Immature natural killer cell (primary cell): ENCODE results near the gene LAMA3. TPM values are rescaled to one million over a fixed set of nuclear protein-coding genes. Genes with fewer than 3 reads are reported as not detected.

Experiments used
- DNase-seq, 3 donors: peaks; one replicate each; pipeline ENCODE4 v3.0.0; 2022; ENCODE audit warnings: mixed read lengths in 1 of 3
- H3K27ac Mint-ChIP-seq, 6 donors: one replicate each; pipeline ENCODE4 v1.8.0; 2020; ENCODE audit warnings: mixed read lengths in 6 of 6, mild to moderate bottlenecking in 5 of 6, inconsistent platforms in 4 of 6, moderate library complexity in 3 of 6
- H3K27me3 Mint-ChIP-seq, 3 donors: one replicate each; pipeline ENCODE4 v1.8.0; 2020 to 2021; ENCODE audit warnings: low read depth in 3 of 3, mild to moderate bottlenecking in 3 of 3, mixed read lengths in 3 of 3, moderate library complexity in 3 of 3, inconsistent platforms in 1 of 3
- H3K36me3 Mint-ChIP-seq, 3 donors: one replicate each; pipeline ENCODE4 v1.8.0; 2020; ENCODE audit warnings: mixed read lengths in 3 of 3, inconsistent platforms in 2 of 3, mild to moderate bottlenecking in 2 of 3
- H3K4me1 Mint-ChIP-seq, 2 donors: one replicate each; pipeline ENCODE4 v1.8.0; 2020; ENCODE audit warnings: inconsistent platforms in 2 of 2, mild to moderate bottlenecking in 2 of 2, mixed read lengths in 2 of 2, moderate library complexity in 1 of 2
- H3K4me3 Mint-ChIP-seq, 5 donors: one replicate each; pipeline ENCODE4 v1.8.0; 2020; ENCODE audit warnings: mild to moderate bottlenecking in 5 of 5, mixed read lengths in 5 of 5, inconsistent platforms in 3 of 5, moderate library complexity in 3 of 5
- H3K9me3 Mint-ChIP-seq, 6 donors: one replicate each; pipeline ENCODE4 v1.8.0; 2020; ENCODE audit warnings: mild to moderate bottlenecking in 6 of 6, mixed read lengths in 6 of 6, inconsistent platforms in 4 of 6, moderate library complexity in 3 of 6
- polyA plus RNA-seq, 3 donors: library from polyadenylated mRNA; unstranded; fragments of 300-500 nt; fragmentation: Illumina TruSeq; gene quantifications; one replicate each; pipeline ENCODE4 v1.2.3, GENCODE V29; 2021

Gene LAMA3
- polyA plus RNA-seq, 3 donors from 2014 or later: not detected

DNA sequence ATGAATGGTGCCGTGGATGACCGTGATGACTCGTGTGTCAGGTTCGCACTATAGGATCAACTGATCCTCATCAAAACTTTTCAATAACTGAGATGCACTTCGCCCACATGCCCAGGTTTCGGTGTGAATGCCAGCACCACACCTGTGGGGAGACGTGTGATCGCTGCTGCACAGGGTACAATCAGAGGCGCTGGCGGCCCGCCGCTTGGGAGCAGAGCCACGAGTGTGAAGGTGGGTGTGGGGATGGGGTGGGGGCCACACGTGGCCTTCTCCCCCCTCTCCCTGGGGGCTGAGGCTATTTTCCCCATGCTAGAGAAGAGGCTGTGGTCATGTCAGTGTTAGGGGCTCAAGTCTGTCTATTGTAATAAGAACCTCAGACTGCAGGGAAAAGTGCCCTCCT is 69.0 kb downstream of the LAMA3 start:
- DNase-seq: no peak
- Mint-ChIP-seq H3K4me1 (no peaks in the 10 kb centered on the region), H3K36me3 (no peaks in the 10 kb centered on the region), H3K4me3 (no peak overlapping the region), H3K27me3 (peaks cover 3 to 5% (median 3%) of the 10 kb centered on the region in 3 donors), H3K27ac (no peak overlapping the region), H3K9me3 (no peaks in the 10 kb centered on the region)

DNA sequence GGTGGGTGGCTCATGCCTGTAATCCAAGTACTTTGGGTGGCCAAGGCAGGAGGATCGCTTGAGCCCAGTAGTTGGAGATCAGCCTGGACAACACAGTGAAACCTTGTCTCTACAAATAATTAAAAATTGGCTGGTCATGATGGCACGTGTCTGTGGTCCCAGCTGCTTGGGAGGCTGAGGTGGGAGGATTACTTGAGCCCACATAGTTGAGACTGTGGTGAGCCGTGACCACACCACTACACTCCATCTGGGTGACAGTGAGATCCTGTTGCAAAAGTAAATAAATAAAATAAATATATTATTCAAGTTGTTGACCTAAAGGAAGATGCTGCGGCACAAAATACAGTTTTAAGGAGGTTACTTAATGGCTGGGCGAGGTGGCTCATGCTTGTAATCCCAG is 72.7 kb downstream of the LAMA3 start:
- Mint-ChIP-seq H3K9me3 (no peaks in the 10 kb centered on the region), H3K4me3 (no peak overlapping the region), H3K36me3 (peaks cover 0 to 7% (median 0%) of the 10 kb centered on the region in 3 donors), H3K4me1 (no peaks in the 10 kb centered on the region), H3K27ac (no peak overlapping the region), H3K27me3 (peaks cover 3 to 8% (median 3%) of the 10 kb centered on the region in 3 donors)
- no peak for DNase-seq

DNA sequence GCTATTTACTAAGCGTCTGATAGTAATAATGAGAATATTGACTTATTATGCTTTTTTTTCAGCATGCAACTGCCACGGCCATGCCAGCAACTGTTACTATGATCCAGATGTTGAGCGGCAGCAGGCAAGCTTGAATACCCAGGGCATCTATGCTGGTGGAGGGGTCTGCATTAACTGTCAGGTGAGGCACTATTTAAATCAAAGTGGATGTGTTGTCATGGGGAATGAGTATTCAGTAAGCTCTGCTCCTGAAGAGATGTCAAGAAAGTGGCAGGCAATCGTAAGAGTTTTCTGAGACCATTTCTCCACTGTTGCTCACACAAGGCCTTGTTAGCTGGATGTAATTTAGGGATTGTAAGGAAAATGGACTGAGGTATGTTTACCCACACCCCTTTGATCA is 74.1 kb downstream of the LAMA3 start:
- DNase-seq: no peak
- Mint-ChIP-seq H3K9me3 (peaks cover 0 to 2% (median 0%) of the 10 kb centered on the region in 6 donors), H3K27ac (no peak overlapping the region), H3K36me3 (peaks cover 0 to 11% (median 0%) of the 10 kb centered on the region in 3 donors), H3K27me3 (peaks cover 0 to 12% (median 3%) of the 10 kb centered on the region in 3 donors), H3K4me1 (no peaks in the 10 kb centered on the region), H3K4me3 (no peak overlapping the region)

DNA sequence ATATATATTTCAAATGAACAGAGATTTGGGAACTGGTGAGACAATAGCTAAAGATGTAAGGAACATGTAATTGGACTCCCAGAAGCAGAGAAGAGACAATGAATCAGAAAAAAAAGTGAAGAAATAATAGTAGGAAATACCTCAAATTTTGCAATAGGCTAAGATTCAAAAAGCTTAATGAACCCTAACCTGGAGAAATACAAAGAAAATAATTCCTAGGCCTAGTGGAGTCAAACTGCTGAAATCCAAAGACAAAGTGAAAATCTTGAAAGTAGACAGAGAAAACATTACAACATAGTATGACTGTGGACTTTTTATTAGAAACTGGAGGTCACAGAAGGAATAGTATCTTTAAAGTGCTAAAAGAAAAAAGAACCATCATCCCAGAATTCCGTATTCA is 76.7 kb downstream of the LAMA3 start:
- Mint-ChIP-seq H3K9me3 (peaks cover 0 to 2% (median 0%) of the 10 kb centered on the region in 6 donors), H3K36me3 (peaks cover 0 to 13% (median 0%) of the 10 kb centered on the region in 3 donors), H3K27me3 (peaks cover 2 to 13% (median 7%) of the 10 kb centered on the region in 3 donors), H3K4me1 (no peaks in the 10 kb centered on the region), H3K4me3 (no peak overlapping the region), H3K27ac (no peak overlapping the region)
- no peak for DNase-seq

DNA sequence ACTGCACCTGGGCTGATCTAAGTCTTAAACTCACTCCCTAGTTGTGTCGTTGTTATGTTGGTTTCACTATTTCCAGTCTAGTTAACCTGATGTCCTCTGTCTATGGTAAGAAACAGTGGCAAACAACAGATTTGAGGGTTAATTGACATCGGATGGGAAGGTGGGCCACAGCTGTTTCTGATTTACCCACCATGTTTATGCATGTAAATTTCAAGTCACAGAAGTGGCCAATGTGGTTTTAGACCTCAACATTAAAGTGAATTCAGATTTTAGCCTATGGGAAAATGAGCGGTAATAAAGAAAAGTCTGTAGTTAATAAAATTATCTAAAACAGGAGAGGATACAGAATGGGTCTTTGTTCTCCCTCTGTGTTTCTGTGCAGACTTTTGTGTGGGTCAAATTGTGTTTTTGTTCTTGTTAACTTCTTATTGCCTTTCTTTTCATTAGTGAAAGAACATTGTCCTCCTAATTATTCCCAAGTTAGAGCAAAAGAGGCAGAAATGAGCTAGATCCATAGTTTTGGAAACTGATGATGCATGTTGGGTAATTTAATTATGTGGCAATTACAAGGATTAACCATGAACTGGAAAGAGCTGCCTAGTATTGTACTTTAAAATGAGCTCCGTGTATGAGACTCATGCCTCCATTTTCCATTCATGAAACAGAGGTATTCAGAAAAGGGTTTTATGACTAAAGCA is 83.2 kb downstream of the LAMA3 start:
- Mint-ChIP-seq H3K27ac (no peak overlapping the region), H3K9me3 (peaks cover 0 to 2% (median 0%) of the 10 kb centered on the region in 6 donors), H3K27me3 (peaks cover 2 to 10% (median 5%) of the 10 kb centered on the region in 3 donors), H3K4me1 (no peaks in the 10 kb centered on the region), H3K4me3 (no peak overlapping the region), H3K36me3 (peaks cover 0 to 7% (median 0%) of the 10 kb centered on the region in 3 donors)
- no peak for DNase-seq

DNA sequence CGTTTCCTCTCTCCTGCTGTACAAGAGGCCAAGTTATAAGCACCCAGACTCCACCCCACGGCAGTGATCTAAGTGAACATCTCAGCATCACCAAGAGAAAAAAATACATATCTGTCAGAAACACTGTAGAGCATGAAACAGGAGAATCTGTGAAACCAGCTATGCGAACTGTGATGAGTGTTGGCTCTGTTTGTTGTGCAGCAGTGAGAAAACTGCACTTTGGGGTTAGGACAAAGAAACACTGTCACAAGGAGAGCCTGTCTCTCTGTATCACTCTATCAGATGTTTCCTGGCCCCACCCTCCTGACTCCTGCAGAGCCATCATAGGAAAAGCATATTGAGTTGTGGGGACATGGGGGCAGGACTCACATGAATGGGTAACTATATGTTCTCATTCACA is 87.1 kb downstream of the LAMA3 start:
- Mint-ChIP-seq H3K4me1 (no peaks in the 10 kb centered on the region), H3K36me3 (no peaks in the 10 kb centered on the region), H3K27me3 (peaks cover 0 to 2% (median 0%) of the 10 kb centered on the region in 3 donors), H3K9me3 (no peaks in the 10 kb centered on the region), H3K4me3 (no peak overlapping the region), H3K27ac (no peak overlapping the region)
- no peak for DNase-seq

DNA sequence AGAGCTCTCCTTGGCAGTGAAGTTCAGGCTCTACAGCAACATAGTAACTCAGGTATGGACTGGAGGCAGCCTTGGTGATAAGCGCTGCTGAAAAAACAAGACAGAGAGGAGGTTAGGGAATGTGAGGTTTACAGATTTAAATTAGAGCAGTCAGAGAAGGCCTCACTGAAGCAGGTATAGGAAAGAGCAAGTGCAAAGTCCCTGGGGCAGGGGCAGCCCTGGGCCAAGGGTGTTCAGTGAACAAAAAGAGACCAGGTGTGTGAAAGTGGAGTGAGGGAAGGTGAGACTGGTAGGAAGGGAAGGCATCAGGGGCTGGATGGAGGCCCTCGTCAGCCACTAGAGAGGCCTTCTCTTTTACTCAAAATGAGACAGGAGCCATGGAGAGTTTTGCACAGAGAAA is 89.6 kb downstream of the LAMA3 start:
- Mint-ChIP-seq H3K4me3 (no peak overlapping the region), H3K27me3 (peaks cover 0 to 8% (median 0%) of the 10 kb centered on the region in 3 donors), H3K9me3 (no peaks in the 10 kb centered on the region), H3K4me1 (no peaks in the 10 kb centered on the region), H3K27ac (no peak overlapping the region), H3K36me3 (no peaks in the 10 kb centered on the region)
- DNase-seq: no peak

DNA sequence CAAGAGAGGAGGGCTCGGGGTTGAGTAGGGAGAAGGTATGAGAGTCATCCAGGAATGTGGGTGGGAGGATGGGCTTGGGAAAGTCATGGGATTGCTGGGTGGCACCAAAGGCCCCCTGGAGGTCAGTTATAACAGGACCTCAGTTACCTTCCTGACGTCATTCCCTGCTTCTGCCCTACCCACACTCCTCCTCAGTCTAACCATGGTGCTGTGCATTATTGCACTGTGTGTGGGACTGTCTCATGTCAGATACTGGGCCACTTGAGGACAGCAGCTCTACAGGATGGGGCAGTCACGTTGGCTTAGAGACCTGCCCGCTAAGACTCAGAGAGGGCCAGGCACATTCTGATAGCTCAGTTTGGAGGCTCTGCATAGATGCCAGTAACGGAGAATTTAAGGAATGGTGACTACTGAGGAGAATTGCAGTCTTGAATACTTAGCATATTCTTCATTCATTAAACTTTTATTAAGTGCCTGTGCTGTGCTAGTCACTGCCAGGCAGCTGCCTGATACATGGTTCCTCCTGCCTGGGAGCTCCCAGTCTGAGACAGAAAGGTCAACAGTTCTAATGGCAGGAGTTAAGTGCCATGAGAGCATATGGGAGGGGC is 90.5 kb downstream of the LAMA3 start:
- peaks cover 0 to 8% (median 0%) of the 10 kb centered on the region in 3 donors for H3K27me3 Mint-ChIP-seq
- DNase-seq: no peak
- no peaks in the 10 kb centered on the region for H3K4me1 Mint-ChIP-seq
- H3K36me3 Mint-ChIP-seq: no peaks in the 10 kb centered on the region
- H3K27ac Mint-ChIP-seq: no peak overlapping the region
- no peaks in the 10 kb centered on the region for H3K9me3 Mint-ChIP-seq
- no peak overlapping the region for H3K4me3 Mint-ChIP-seq

DNA sequence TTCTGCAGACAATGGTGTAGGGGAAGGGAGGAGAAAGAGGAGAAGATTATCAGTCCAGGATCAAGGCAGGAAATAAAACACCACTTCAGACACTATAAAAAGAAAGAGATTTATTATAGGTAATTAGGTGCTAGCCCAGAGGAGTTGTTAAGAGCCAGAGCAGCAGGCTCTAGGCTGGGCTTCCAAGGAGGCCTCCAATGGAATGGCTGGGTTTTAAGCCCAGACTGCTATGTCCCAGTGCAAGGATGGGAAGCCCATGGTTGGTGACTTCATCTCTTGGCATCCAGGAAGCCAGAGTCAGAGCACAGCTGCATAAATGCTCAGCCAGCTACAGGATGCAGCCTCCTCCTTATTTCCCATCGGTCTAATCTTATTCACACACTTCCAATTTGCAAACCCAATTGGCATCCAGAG is 95.6 kb downstream of the LAMA3 start:
- H3K27ac Mint-ChIP-seq: no peak overlapping the region
- peaks cover 0 to 13% (median 7%) of the 10 kb centered on the region in 6 donors for H3K9me3 Mint-ChIP-seq
- H3K27me3 Mint-ChIP-seq: peaks cover 0 to 8% (median 7%) of the 10 kb centered on the region in 3 donors

DNA sequence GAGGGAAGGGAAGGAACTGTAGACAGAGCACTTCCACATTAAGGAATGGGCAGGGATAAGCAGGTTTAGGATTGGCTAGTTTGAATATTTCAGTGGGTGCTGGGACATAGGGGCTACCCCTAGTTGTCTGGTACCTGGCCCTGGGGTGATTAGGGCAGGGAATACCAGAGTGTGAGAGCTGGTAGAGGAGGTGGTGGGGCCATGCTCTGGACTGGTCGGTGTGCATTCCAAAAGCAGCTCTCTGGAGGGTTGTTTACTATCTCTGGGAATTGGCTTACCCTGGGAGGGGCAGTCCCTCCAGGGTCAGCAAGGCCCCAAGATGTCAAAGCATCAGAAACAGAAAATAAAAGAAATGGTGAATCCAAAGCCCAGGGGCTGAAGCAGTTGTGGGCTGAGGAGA is 103.8 kb downstream of the LAMA3 start:
- H3K4me1 Mint-ChIP-seq: no peaks in the 10 kb centered on the region
- no peak overlapping the region for H3K4me3 Mint-ChIP-seq
- H3K27ac Mint-ChIP-seq: no peak overlapping the region
- no peaks in the 10 kb centered on the region for H3K36me3 Mint-ChIP-seq
- peaks cover 1 to 5% (median 4%) of the 10 kb centered on the region in 3 donors for H3K27me3 Mint-ChIP-seq
- peaks cover 0 to 5% (median 0%) of the 10 kb centered on the region in 6 donors for H3K9me3 Mint-ChIP-seq
- DNase-seq: no peak

More for the DNA sequence above, 95.6 kb downstream of the LAMA3 start:
- Mint-ChIP-seq H3K4me1 (no peaks in the 10 kb centered on the region), H3K36me3 (peaks cover 0 to 6% (median 0%) of the 10 kb centered on the region in 3 donors), H3K4me3 (no peak overlapping the region)
- no peak for DNase-seq

DNA sequence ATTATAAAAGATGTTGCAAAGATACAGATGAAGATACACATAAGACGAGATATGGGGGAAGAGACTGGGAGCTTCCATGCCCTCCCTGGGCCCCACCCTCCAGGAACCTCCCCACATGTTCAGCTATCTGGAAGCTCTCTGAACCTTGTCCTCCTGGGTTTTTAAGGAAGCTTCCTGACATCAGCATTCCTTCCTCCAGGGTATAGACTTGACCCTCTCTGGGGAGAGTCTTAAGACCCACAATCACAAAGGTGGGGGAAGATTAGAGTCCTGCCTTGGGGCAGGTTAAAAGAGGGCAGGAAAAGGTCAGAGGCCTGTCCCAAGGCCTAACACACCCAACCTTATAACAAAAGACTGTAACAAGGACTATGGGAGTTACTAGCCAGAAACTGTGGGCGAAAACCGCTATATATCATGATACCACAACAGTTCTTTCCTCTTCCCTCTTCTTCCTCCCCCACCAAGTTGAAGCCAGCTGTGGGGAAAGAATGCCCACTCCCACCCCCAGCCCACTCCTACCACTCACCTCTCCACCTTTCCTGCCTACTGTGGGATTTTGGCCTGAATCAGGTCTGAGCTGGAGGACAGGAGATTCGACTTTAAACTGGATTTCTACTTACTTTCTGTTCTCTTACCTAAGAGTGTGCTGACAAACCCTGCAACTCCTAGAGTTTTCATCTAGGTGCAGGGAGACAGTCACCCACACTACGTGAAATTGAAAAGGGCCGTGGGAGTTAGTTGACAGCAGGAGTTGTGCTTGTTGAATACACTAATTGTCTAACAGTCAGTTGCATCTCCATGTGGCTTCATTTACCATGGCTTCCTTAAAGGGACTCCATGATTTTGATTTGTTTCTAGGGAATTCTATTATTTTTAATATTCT is 105.0 kb downstream of the LAMA3 start:
- no peak overlapping the region for H3K27ac Mint-ChIP-seq
- H3K4me3 Mint-ChIP-seq: no peak overlapping the region
- H3K27me3 Mint-ChIP-seq: peaks cover 2 to 10% (median 5%) of the 10 kb centered on the region in 3 donors
- H3K9me3 Mint-ChIP-seq: peaks cover 0 to 5% (median 0%) of the 10 kb centered on the region in 6 donors
- no peaks in the 10 kb centered on the region for H3K36me3 Mint-ChIP-seq
- no peaks in the 10 kb centered on the region for H3K4me1 Mint-ChIP-seq
- no peak for DNase-seq

DNA sequence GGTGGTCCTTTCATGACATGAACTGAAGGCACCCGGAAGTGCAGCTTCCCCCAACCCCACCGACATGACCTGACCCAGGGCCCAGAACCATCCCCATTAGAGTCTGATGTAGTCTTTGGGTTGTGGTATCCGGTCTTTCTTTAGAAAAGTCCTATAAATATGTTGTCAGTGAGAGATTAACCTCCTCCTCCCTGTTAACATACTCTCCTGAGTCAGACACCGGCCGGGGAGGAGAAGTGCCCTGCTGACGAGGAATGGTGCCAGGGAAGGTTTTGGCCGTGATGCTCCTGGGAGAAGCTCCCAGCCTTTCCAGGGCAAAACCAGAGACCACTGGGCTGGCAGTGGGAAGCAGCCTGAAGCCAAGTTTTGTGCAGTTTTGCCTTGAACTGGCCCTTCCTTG is 109.0 kb downstream of the LAMA3 start:
- peaks cover 4 to 8% (median 4%) of the 10 kb centered on the region in 3 donors for H3K27me3 Mint-ChIP-seq
- no peaks in the 10 kb centered on the region for H3K36me3 Mint-ChIP-seq
- H3K27ac Mint-ChIP-seq: no peak overlapping the region
- H3K4me3 Mint-ChIP-seq: no peak overlapping the region
- DNase-seq: no peak
- no peaks in the 10 kb centered on the region for H3K4me1 Mint-ChIP-seq
- no peaks in the 10 kb centered on the region for H3K9me3 Mint-ChIP-seq

DNA sequence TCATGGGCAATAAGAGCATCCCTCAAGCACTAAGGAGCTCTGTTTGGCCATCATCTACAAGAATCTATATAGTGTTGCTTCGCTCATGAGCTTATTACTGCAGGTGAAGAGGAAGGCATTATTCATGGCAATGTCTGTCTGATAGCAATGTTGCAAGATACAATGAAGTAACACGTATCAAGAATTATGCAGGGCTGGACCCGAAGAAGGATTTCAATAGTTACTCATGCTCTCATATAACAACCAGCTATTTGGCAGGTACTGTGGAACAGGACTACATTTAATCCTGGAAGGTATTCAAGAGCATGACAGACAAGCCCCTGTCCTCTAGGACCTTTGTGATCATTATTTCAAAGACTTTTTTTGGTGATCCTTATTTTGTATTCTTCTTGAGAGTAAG is 109.6 kb downstream of the LAMA3 start:
- DNase-seq: no peak
- no peaks in the 10 kb centered on the region for H3K4me1 Mint-ChIP-seq
- H3K36me3 Mint-ChIP-seq: no peaks in the 10 kb centered on the region
- H3K9me3 Mint-ChIP-seq: no peaks in the 10 kb centered on the region
- H3K27ac Mint-ChIP-seq: no peak overlapping the region
- peaks cover 1 to 8% (median 4%) of the 10 kb centered on the region in 3 donors for H3K27me3 Mint-ChIP-seq
- no peak overlapping the region for H3K4me3 Mint-ChIP-seq

DNA sequence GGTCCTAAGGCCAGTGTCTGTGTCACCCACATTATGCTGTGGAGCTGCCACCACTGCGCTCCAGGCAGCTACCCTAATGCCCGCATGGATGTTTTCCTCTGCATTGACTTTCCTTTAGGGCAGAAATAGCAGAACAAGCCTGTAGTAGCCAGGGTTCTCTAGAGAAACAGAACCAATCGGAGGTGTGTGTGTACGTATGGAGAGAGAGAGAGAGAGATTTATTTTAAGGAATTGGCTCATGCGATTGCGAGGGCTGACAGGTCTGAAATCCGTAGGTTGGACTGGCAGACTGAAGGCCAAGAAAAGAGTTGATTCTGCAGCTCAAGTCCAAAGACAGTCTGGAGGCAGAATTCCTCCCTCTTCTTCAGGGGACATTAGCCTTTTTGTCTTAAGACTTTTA is 110.3 kb downstream of the LAMA3 start:
- Mint-ChIP-seq H3K27me3 (peaks cover 1 to 8% (median 4%) of the 10 kb centered on the region in 3 donors), H3K4me1 (no peaks in the 10 kb centered on the region), H3K9me3 (no peaks in the 10 kb centered on the region), H3K4me3 (no peak overlapping the region), H3K36me3 (no peaks in the 10 kb centered on the region), H3K27ac (no peak overlapping the region)
- DNase-seq: no peak
